Osteocyte (in vitro differentiated cells): Measurements from ENCODE around the gene TDRD7. TPM values are rescaled to one million over a fixed set of nuclear protein-coding genes. Genes with fewer than 3 reads are reported as not detected.

Source experiments
- DNase-seq: peaks from one replicate; pipeline ENCODE4 v3.0.0; 2021; ENCODE audit warnings: mixed read lengths; ENCODE audit not compliant: unreplicated experiment; ENCODE audit errors: extremely low spot score
- H3K27ac Mint-ChIP-seq: one replicate; pipeline ENCODE4 v1.8.0; 2021; ENCODE audit warnings: mild to moderate bottlenecking, mixed read lengths; ENCODE audit not compliant: unreplicated experiment
- H3K27me3 Mint-ChIP-seq: one replicate; pipeline ENCODE4 v1.8.0; 2021; ENCODE audit warnings: mixed read lengths; ENCODE audit not compliant: unreplicated experiment
- H3K36me3 Mint-ChIP-seq: one replicate; pipeline ENCODE4 v1.8.0; 2021; ENCODE audit warnings: mixed read lengths; ENCODE audit not compliant: unreplicated experiment
- H3K4me1 Mint-ChIP-seq: one replicate; pipeline ENCODE4 v1.8.0; 2021; ENCODE audit warnings: mixed read lengths; ENCODE audit not compliant: unreplicated experiment
- H3K4me3 Mint-ChIP-seq: one replicate; pipeline ENCODE4 v1.8.0; 2021; ENCODE audit warnings: mild to moderate bottlenecking, moderate library complexity, mixed read lengths; ENCODE audit not compliant: unreplicated experiment
- H3K9me3 Mint-ChIP-seq: one replicate; pipeline ENCODE4 v1.8.0; 2021; ENCODE audit warnings: mixed read lengths; ENCODE audit not compliant: unreplicated experiment
- CTCF ChIP-seq: fragments of 200-600 bp; sonication (generic); IDR thresholded peaks from 2 replicates; pipeline ENCODE4 v1.5.0; 2021; ENCODE audit warnings: antibody characterized with exemption, mild to moderate bottlenecking, moderate library complexity
- total RNA-seq: library from RNA; stranded (reverse); gene quantifications from 2 replicates; pipeline ENCODE4 v1.2.1, GENCODE V29; 2021

TDRD7 gene
- total RNA-seq, 1 donor from 2014 or later = 8.6 TPM

- Mint-ChIP-seq H3K27ac (no peak overlapping the region), H3K9me3 (peaks cover 10% of the 10 kb centered on the region), H3K27me3 (peaks cover 5% of the 10 kb centered on the region), H3K4me3 (no peak overlapping the region), H3K4me1 (no peaks in the 10 kb centered on the region), H3K36me3 (peaks cover 20% of the 10 kb centered on the region)
- TF ChIP-seq CTCF = no peak
- DNase-seq = no peak
Observed at GRCh38 chr9:97425336-97425972, 13.6 kb downstream of the TDRD7 start.

- Mint-ChIP-seq H3K27me3 (peaks cover 5% of the 10 kb centered on the region), H3K27ac (no peak overlapping the region), H3K4me3 (no peak overlapping the region), H3K4me1 (no peaks in the 10 kb centered on the region), H3K36me3 (peaks cover 22% of the 10 kb centered on the region), H3K9me3 (peaks cover 10% of the 10 kb centered on the region)
- no peak for DNase-seq
- no peak for TF ChIP-seq CTCF
Observed at GRCh38 chr9:97425973-97426336, 14.1 kb downstream of the TDRD7 start.

- TF ChIP-seq CTCF = no peak
- Mint-ChIP-seq H3K9me3 (peaks cover 7% of the 10 kb centered on the region), H3K4me1 (no peaks in the 10 kb centered on the region), H3K27ac (no peak overlapping the region), H3K4me3 (no peak overlapping the region), H3K27me3 (peaks cover 5% of the 10 kb centered on the region), H3K36me3 (peaks cover 28% of the 10 kb centered on the region)
- no peak for DNase-seq
Observed at GRCh38 chr9:97427885-97428284, 16.0 kb downstream of the TDRD7 start.

GRCh38 chr9:97430316-97431043 is 18.6 kb downstream of the TDRD7 start:
- Mint-ChIP-seq H3K36me3 (peaks cover 34% of the 10 kb centered on the region), H3K4me3 (no peak overlapping the region), H3K9me3 (no peaks in the 10 kb centered on the region), H3K27me3 (no peaks in the 10 kb centered on the region), H3K4me1 (no peaks in the 10 kb centered on the region), H3K27ac (no peak overlapping the region)
- DNase-seq = no peak
- no peak for TF ChIP-seq CTCF

- Mint-ChIP-seq H3K9me3 (no peaks in the 10 kb centered on the region), H3K27me3 (no peaks in the 10 kb centered on the region), H3K4me1 (no peaks in the 10 kb centered on the region), H3K36me3 (peaks cover 34% of the 10 kb centered on the region), H3K27ac (no peak overlapping the region), H3K4me3 (no peak overlapping the region)
- DNase-seq = no peak
- no peak for TF ChIP-seq CTCF
Observed at GRCh38 chr9:97431044-97431441, 19.1 kb downstream of the TDRD7 start.
